NCI-H446 (cell line): ENCODE data around the gene ARSG.
"Not testable (repeated sequence)": the region's sequence is repeated elsewhere in the genome, so short reads cannot be mapped to it uniquely, and the experiment has no call there.

ENCODE experiments used
- DNase-seq, 2 experiments: peaks; one replicate each; lab custom pipeline; 2025; lab: John Stamatoyannopoulos, UW

The ARSG gene

GRCh38 chr17:68396226-68397107, 105.2 kb downstream of the ARSG start:
- no peak for DNase-seq

DNA sequence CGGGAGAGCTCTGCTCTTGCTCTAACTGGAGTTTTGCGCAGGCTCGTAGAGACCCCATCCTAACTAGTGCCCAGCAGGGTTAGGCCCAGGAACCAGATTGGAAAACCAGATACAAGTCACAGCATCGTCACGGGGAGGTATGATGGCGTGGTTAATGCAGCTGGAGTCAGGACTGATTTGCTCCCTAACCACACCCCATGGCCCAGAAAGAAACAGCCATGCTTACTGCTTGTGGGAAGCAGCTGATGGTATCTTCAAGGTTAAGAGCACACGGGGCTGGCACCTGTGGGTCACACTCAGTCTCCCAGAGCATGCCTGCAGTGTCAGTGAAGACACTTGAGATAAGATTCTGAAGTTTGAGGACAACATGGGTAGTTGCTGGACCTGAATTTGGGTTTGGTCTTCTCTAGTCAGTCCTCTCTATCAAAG, 105.8 kb downstream of the ARSG start:
- DNase-seq: no peak

DNA sequence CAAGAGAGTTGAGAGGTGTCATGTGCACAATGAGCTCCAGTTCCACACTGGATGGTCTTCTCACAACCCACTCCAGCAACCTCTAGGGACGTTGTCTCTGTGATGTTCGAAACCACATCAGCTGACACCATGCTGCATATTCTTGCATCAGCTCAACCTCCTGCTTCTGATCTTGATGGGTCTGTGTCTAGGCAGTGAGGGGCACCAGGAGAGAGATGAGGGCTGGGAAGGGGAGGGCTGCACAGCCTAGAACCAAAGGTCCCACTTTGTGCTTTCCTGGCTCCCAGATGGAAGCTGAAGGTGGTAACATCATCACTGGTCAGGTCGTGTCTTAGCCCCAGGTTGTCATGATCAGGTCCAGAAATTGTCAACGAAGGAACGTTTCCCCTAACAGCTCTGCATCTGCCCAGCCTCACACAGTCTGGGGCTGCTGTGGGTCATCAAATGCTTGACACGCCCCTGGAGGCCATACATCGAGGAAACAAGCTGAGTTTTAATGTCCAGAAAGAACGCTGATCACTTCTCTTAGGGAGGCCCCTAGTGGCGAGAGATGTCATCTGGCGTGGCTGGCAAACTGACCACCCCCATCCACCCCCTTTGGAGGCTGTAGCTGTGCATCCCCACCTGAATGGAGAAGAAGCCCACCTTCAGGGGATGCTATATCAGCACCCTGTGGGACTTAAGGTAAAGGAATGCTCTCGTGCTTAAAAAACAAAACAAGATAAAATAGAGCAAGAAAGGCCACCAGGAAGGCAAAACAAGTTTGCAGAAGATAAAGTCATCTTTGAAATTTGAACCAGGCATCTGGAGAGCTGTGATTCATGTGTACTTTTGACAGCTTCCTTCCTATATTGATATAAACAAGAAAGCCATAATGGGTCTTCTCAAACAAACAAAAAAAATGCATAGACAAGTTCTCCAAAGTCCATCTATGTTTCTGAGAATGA, 107.7 kb downstream of the ARSG start:
- peak in 1 of 2 experiments; percentile 34 for DNase-seq

- no peak for DNase-seq
Measured at GRCh38 chr17:68399638-68400403, 108.5 kb downstream of the ARSG start.

GRCh38 chr17:68400404-68400735, 109.1 kb downstream of the ARSG start:
- DNase-seq: no peak

DNA sequence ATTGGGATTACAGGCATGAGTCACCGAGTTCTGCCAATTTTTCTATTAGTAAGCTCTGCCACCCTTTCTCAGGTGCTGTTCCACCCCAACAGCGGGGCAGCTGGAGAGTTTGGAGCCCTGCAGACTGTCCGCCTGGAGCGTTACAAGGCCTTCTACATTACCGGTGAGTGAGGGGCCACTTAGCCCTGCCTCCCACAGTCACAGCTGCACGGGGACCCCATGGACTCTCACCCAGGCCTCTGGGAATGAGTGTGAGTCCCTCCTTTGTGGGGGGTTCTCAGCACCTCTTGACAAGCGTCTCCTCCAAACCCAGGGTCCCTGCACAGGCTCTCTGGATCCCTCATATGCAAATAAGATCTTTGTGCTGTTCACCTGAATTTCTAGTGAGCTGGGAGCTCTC, 110.0 kb downstream of the ARSG start:
- DNase-seq: no peak

DNA sequence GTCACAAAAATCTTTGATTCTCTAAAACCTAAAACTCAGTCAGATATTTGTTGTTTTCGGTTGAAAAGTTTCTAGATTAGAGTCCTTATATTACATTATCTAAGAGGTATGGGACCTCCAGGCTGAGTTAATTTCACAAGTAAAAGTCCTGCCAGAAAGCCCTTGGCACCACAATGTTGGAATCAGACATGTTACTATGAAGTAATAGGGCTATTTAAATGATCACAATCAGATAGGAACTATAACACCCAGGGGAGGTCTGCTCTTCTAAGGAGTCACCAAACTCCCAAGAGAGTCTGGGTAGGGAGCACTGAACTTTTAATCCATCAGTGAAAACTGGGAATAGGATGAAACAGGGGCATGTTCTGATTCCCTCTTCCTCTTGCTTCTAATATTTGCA, 111.8 kb downstream of the ARSG start:
- no peak for DNase-seq

DNA sequence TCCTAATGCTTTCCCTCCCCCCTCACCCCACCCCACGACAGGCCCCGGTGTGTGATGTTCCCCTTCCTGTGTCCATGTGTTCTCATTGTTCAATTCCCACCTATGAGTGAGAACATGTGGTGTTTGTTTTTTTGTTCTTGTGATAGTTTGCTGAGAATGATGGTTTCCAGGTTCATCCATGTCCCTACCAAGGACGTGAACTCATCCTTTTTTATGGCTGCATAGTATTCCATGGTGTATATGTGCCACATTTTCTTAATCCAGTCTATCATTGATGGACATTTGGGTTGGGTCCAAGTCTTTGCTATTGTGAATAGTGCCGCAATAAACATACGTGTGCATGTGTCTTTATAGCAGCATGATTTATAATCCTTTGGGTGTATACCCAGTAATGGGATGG, 112.5 kb downstream of the ARSG start:
- not testable (repeated sequence) for DNase-seq

GRCh38 chr17:68407656-68408055, 116.4 kb downstream of the ARSG start:
- DNase-seq: not testable (repeated sequence)

DNA sequence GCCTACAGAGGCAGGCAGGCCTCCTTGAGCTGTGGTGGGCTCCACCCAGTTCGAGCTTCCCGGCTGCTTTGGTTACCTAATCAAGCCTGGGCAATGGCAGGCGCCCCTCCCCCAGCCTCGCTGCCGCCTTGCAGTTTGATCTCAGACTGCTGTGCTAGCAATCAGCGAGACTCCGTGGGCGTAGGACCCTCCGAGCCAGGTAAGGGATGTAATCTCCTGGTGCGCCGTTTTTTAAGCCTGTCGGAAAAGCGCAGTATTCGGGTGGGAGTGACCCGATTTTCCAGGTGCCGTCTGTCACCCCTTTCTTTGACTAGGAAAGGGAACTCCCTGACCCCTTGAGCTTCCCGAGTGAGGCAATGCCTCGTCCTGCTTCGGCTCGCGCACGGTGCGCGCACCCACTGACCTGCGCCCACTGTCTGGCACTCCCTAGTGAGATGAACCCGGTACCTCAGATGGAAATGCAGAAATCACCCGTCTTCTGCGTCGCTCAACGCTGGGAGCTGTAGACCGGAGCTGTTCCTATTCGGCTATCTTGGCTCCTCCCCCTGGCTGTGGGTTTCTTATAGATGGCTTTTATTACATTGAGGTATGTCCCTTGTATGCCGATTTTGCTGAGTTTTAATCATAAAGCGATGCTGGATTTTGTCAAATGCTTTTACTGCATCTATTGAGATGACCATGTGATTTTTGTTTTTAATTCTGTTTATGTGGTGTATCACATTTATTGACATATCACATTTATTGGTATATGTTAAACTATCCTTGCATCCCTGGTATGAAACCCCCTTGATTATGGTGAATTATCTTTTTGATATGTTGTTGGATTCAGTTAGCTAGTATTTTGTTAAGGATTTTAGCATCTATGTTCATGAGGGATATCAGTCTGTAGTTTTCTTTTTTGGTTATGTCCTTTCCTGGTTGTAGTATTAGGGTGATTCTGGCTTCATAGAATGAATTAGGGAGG, 122.6 kb downstream of the ARSG start:
- not testable (repeated sequence) for DNase-seq

GRCh38 chr17:68414901-68415300, 123.6 kb downstream of the ARSG start:
- not testable (repeated sequence) for DNase-seq

DNA sequence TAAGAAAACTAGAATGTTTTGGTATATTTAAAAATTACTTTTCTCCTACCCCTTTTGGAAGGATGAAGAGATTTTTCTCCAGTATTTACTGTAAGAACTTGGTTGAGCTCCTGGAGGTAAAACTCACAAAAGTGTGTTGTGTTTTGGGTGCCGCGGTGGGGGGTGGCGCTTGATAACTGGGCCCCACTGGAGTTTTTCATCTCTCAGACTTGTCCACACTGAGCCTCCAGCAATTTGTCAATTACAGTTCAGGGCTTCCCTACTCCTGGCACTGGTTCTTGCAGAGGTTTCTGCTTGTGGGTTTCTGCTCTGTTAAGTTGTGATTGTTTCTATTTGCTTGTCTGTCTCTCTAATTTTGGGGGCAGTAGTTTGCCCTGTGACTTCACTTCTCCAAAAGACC, 126.0 kb downstream of the ARSG start:
- DNase-seq: no peak

DNA sequence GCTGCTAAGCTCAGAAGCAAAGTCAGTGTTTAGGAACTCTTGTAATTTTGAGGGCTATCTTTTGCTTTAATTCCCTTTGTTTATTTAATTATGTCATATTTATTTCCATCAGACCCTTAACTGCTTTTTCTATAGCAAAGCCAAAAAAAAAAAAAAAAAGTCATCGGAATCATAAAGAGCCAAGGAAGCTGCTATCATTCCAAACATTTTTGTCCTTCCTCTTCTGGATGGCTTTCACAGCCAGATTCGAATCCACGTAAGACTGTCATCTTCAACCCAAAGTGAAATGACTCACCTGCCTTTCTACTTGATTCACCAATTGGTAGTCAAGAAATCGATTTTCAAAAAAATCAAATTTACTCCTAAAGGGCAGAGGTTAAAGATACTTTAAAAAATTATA, 127.6 kb downstream of the ARSG start:
- DNase-seq: no peak

- DNase-seq: no peak
Measured at GRCh38 chr17:68420065-68420464, 128.8 kb downstream of the ARSG start.

- no peak for DNase-seq
Measured at GRCh38 chr17:68421486-68421885, 130.2 kb downstream of the ARSG start.

DNA sequence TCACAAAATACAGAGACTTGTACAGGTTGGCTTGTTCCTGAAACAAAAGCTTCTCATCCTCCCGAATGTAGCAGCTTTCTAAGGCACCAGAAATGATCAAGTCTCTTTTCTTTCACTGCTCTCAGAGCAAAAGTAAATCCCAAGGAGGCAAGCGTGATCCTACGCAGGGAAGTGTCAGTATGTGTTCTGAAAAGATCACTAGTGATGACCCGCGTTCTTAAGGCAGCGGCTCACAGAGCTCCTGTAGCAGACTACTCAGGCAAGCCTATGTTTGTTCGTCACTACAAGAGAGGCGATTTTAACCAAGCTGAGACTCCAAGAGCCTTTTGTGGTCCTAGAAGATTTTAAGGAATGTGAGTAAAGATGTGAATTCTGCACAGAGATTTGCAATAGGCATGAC, 131.5 kb downstream of the ARSG start:
- no peak for DNase-seq

DNA sequence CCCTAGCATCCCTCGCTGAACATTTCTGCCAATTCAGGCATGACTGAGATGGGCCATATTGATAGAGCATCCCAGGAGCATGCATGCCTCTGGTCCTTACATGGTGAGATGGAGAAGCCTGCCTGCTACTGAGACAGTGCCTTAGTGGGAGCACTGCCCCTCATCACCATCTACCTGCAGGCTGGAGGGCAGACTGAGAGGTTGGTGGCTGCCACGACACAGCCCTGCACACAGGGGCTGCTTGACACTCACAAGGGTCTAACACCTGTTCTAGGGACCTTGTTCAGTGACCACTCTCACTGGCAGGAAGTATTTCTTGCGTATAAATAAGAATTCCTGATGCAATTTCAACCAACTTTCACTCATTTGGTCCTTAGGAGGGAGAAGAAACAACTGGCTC, 132.0 kb downstream of the ARSG start:
- no peak for DNase-seq

- DNase-seq: no peak
Measured at GRCh38 chr17:68424203-68424602, 132.9 kb downstream of the ARSG start.

DNA sequence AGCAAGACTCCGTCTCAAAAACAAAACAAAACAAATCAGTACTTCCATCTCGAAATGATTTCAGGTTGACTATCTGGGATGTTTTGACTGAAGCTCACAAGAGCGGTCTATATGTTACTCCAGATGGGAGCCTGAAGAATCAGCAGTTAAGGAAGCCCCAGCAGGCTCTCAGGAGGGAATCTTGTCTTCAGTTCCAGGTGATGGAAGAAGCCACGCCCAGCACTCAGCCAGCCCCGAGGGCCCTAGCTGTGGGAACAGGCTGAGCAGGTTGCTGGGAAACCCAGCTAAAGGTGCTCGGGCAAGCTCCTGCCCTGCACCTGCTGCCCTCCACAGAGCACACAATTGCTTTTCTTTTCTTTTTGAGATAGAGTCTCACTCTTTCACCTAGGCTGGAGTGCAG, 133.6 kb downstream of the ARSG start:
- no peak for DNase-seq

DNA sequence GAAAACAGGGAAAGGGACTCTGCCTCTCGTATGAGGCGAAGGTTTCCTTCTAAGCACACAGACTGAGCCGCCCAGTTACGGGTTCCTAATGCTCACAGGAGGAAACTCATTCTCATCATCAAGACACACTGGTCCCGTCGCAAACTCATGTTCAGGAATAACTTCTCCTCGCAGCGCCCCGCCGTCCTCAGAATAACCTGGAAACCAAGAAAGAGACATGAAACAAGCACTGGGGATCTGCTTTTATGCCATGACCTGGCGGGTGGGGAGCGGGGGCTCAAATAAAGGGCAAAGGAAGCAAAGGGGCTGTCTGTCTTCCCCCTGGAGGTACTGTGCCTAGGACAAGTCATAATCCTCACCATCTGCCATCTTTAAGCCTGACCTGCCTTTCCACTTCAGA, 134.7 kb downstream of the ARSG start:
- DNase-seq: no peak

DNA sequence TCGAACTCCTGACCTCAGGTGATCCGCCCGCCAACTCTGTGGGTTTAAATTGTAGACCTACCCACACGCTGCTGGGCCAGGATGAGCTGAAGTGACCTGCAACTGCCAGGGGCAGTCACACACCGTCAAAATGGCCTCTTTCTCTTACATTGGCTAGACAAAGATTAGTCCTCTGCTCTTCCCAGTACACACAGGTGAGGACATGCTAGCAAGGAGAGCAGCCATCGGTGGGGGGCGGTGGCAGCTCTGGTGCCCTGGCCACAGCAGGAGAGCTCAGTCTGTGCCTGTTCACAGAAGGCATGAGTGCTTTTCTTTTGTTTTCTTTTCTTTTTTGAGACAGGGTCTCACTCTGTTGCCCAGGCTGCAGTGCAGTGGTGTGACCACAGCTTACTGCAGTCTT, 136.3 kb downstream of the ARSG start:
- no peak for DNase-seq
